H1 (cell line): Measurements from ENCODE around the gene DIP2C. TPM values are rescaled to one million over a fixed set of nuclear protein-coding genes. Genes with fewer than 3 reads are reported as not detected.

ENCODE experiments used
- CTCF ChIA-PET: fragments of 300-600 bp; sonication (Branson Sonifier 250); formaldehyde crosslinking; loops from one replicate; lab custom pipeline; 2021; ENCODE audit not compliant: partially characterized antibody; lab: Charles Lee
- POLR2A ChIA-PET: fragments of 300-600 bp; sonication (Branson Sonifier 250); formaldehyde crosslinking; loops from one replicate; lab custom pipeline; 2021; ENCODE audit warnings: inconsistent platforms; ENCODE audit not compliant: partially characterized antibody; lab: Charles Lee
- DNase-seq, 2 experiments: peaks; one replicate each; pipeline versions ENCODE4 v3.0.0 to v3.0.0-alpha.2; 2010 to 2022; ENCODE audit warnings: low spot score in 2 of 2, low read depth in 1 of 2, mixed read lengths in 1 of 2
- FAIRE-seq: peaks from 2 replicates; lab custom pipeline; 2011; peaks lifted over from hg19 to GRCh38; lab: Jason Lieb, UNC
- H2AFZ ChIP-seq: 2 replicates; pipeline ENCODE4 v1.8.1; 2012; ENCODE audit warnings: low read length, inconsistent platforms
- H2AK5ac ChIP-seq: 2 replicates; pipeline ENCODE4 v1.6.1; 2013; ENCODE audit warnings: low read depth, low read length
- H2BK120ac ChIP-seq: replicated peaks from 2 replicates; pipeline ENCODE3; 2013; ENCODE audit warnings: low read depth, low read length, inconsistent platforms
- H2BK12ac ChIP-seq: 2 replicates; pipeline ENCODE4 v1.6.1; 2013; ENCODE audit warnings: low read depth, low read length
- H2BK15ac ChIP-seq: 2 replicates; pipeline ENCODE4 v1.6.1; 2013; ENCODE audit warnings: low read length
- H2BK20ac ChIP-seq: 2 replicates; pipeline ENCODE4 v1.6.1; 2013; ENCODE audit warnings: low read length
- H2BK5ac ChIP-seq: 2 replicates; pipeline ENCODE4 v1.6.1; 2013; ENCODE audit warnings: low read depth, low read length
- H3K14ac ChIP-seq: 2 replicates; pipeline ENCODE4 v1.6.1; 2013; ENCODE audit warnings: inconsistent platforms; ENCODE audit not compliant: insufficient read length
- H3K18ac ChIP-seq: 2 replicates; pipeline ENCODE4 v1.6.1; 2013; ENCODE audit warnings: low read length; ENCODE audit errors: extremely low read depth
- H3K23ac ChIP-seq: 2 replicates; pipeline ENCODE4 v1.6.1; 2013; ENCODE audit warnings: inconsistent platforms; ENCODE audit not compliant: insufficient read length
- H3K23me2 ChIP-seq: 2 replicates; pipeline ENCODE4 v1.6.1; 2013; ENCODE audit warnings: low read depth, low read length
- H3K27ac ChIP-seq: 2 replicates; pipeline ENCODE4 v1.6.1; 2011; ENCODE audit warnings: low read depth, low read length, inconsistent platforms
- H3K27me3 ChIP-seq, 4 experiments: replicated peaks in 1 of 4; 1 replicate in 1 of 4; 2 replicates in 3 of 4; pipeline versions ENCODE4 v1.6.1 to v1.8.1; 2011 to 2013; ENCODE audit warnings: low read length in 3 of 4, mild to moderate bottlenecking in 3 of 4, inconsistent platforms in 2 of 4, mixed read lengths in 2 of 4, moderate library complexity in 1 of 4; ENCODE audit not compliant: control insufficient read depth in 3 of 4, insufficient read depth in 3 of 4; ENCODE audit errors: extremely low read depth in 1 of 4
- H3K36me3 ChIP-seq, 4 experiments: 2 replicates each; pipeline versions ENCODE4 v1.6.1 to v1.8.1; 2011 to 2013; ENCODE audit warnings: mild to moderate bottlenecking in 4 of 4, low read length in 3 of 4, moderate library complexity in 2 of 4, control low read depth in 1 of 4, inconsistent platforms in 1 of 4; ENCODE audit not compliant: insufficient read depth in 4 of 4, control insufficient read depth in 2 of 4
- H3K4ac ChIP-seq: replicated peaks from 2 replicates; pipeline ENCODE3; 2013; ENCODE audit warnings: low read length, low read depth, mixed read lengths, inconsistent platforms; ENCODE audit not compliant: insufficient read length
- H3K4me1 ChIP-seq, 4 experiments: replicated peaks in 1 of 4; 1 replicate in 1 of 4; 2 replicates in 3 of 4; pipeline versions ENCODE4 v1.6.1 to v1.8.1; 2011 to 2013; ENCODE audit warnings: low read length in 3 of 4, inconsistent platforms in 2 of 4, mixed read lengths in 1 of 4; ENCODE audit not compliant: insufficient read depth in 4 of 4, control insufficient read depth in 3 of 4
- H3K4me2 ChIP-seq, 2 experiments: 2 replicates each; pipeline versions ENCODE4 v1.6.1 to v1.8.1; 2011 to 2013; ENCODE audit warnings: low read depth in 2 of 2, low read length in 2 of 2, control low read depth in 1 of 2, inconsistent platforms in 1 of 2, mild to moderate bottlenecking in 1 of 2; ENCODE audit not compliant: insufficient read depth in 1 of 2
- H3K4me3 ChIP-seq, 4 experiments: fragments of 200-600, 300-600 bp in 1 of 4; sonication (generic), shearing (Covaris generic), sonication (Bioruptor Twin) in 1 of 4; 2 replicates each; pipeline versions ENCODE4 v1.5.1 to v1.8.1; 2011 to 2016; ENCODE audit warnings: low read length in 4 of 4, low read depth in 3 of 4, control low read depth in 2 of 4, inconsistent platforms in 2 of 4, mild to moderate bottlenecking in 2 of 4, mixed read lengths in 1 of 4, moderate library complexity in 1 of 4; ENCODE audit not compliant: insufficient read depth in 2 of 4; ENCODE audit errors: extremely low read depth in 1 of 4
- H3K56ac ChIP-seq: replicated peaks from 2 replicates; pipeline ENCODE3; 2013; ENCODE audit warnings: low read depth, mild to moderate bottlenecking, mixed read lengths, low read length, inconsistent platforms; ENCODE audit not compliant: insufficient read length
- H3K79me1 ChIP-seq: 2 replicates; pipeline ENCODE4 v1.6.1; 2013; ENCODE audit warnings: low read depth, low read length, control low read depth
- H3K79me2 ChIP-seq, 2 experiments: 2 replicates each; pipeline versions ENCODE4 v1.6.1 to v1.8.1; 2012 to 2013; ENCODE audit warnings: low read length in 2 of 2, mild to moderate bottlenecking in 2 of 2, inconsistent platforms in 1 of 2; ENCODE audit not compliant: insufficient read depth in 2 of 2, control insufficient read depth in 1 of 2
- H3K9ac ChIP-seq, 4 experiments: replicated peaks in 1 of 4; 1 replicate in 1 of 4; 2 replicates in 3 of 4; pipeline versions ENCODE4 v1.6.1 to v1.8.1; 2011 to 2013; ENCODE audit warnings: low read depth in 3 of 4, low read length in 3 of 4, control low read depth in 2 of 4, mild to moderate bottlenecking in 2 of 4, moderate library complexity in 2 of 4, inconsistent platforms in 1 of 4; ENCODE audit errors: extremely low read depth in 1 of 4
- H3K9me3 ChIP-seq, 2 experiments: 2 replicates each; pipeline versions ENCODE4 v1.6.1 to v1.8.1; 2012 to 2013; ENCODE audit warnings: mild to moderate bottlenecking in 2 of 2, moderate library complexity in 2 of 2, control low read depth in 1 of 2, inconsistent platforms in 1 of 2, low read depth in 1 of 2, low read length in 1 of 2, mixed read lengths in 1 of 2; ENCODE audit not compliant: insufficient read depth in 2 of 2
- H4K20me1 ChIP-seq, 2 experiments: replicated peaks in 1 of 2; 2 replicates each; pipeline versions ENCODE3 to v1.8.1; 2011 to 2013; ENCODE audit warnings: inconsistent platforms in 2 of 2, low read length in 2 of 2, mild to moderate bottlenecking in 1 of 2; ENCODE audit not compliant: insufficient read depth in 2 of 2, control insufficient read depth in 1 of 2
- H4K5ac ChIP-seq: 2 replicates; pipeline ENCODE4 v1.6.1; 2013; ENCODE audit warnings: low read length, low read depth, mixed read lengths, inconsistent platforms; ENCODE audit not compliant: insufficient read length
- H4K8ac ChIP-seq: 2 replicates; pipeline ENCODE4 v1.8.0; 2013; ENCODE audit warnings: mild to moderate bottlenecking, moderate library complexity, low read length, inconsistent platforms; ENCODE audit not compliant: insufficient read depth; ENCODE audit errors: extremely low read depth
- H4K91ac ChIP-seq: replicated peaks from 2 replicates; pipeline ENCODE3; 2013; ENCODE audit warnings: low read length, mixed read lengths, inconsistent platforms; ENCODE audit not compliant: insufficient read length
- BACH1 ChIP-seq: IDR thresholded peaks from 2 replicates; pipeline ENCODE4 v1.6.1; 2012; ENCODE audit warnings: low read length, improper control_type of control experiment
- BCL11A ChIP-seq, 2 experiments: IDR thresholded peaks; one replicate each; pipeline ENCODE4 v1.6.1; 2011; ENCODE audit warnings: low read depth in 2 of 2, low read length in 2 of 2, mild to moderate bottlenecking in 2 of 2
- EGR1 ChIP-seq: IDR thresholded peaks from 2 replicates; pipeline ENCODE4 v1.6.1; 2011; ENCODE audit warnings: low read depth, low read length, borderline replicate concordance
- EZH2 ChIP-seq: fragments of 200-600 bp; sonication (generic); IDR thresholded peaks from 2 replicates; pipeline ENCODE4 v1.7.1; 2012; ENCODE audit warnings: low read depth, mild to moderate bottlenecking, moderate library complexity, low read length, inconsistent platforms; ENCODE audit not compliant: severe bottlenecking
- PHF8 ChIP-seq: fragments of 200-600 bp; sonication (generic); conservative IDR thresholded peaks from 2 replicates; pipeline ENCODE4 v1.7.1; 2012; ENCODE audit warnings: low read depth, mild to moderate bottlenecking, inconsistent platforms, low read length, moderate library complexity
- WGBS, 2 experiments: shearing (Covaris generic) in 1 of 2; methylation state at CpG; one replicate each; pipeline versions ENCODE4 v1.1.6 to v1.1.7; 2013 to 2015; ENCODE audit warnings: low lambda C conversion rate in 2 of 2, mixed read lengths in 2 of 2, inconsistent platforms in 1 of 2, low coverage in 1 of 2, missing lambda C conversion rate in 1 of 2; ENCODE audit not compliant: insufficient replicate concordance in 2 of 2, insufficient coverage in 1 of 2, insufficient read length in 1 of 2; ENCODE audit errors: extremely low coverage in 1 of 2, missing lambda C conversion rate in 1 of 2; 5-methylcytosine and 5-hydroxymethylcytosine counted together
- polyA plus RNA-seq, 7 experiments: library from polyadenylated mRNA; depleted of rRNA in 3 of 7; stranded (reverse) in 5 of 7; unstranded in 2 of 7; fragments of >200 nt in 5 of 7; fragments of 200-250 nt in 2 of 7; gene quantifications; 1 replicate in 5 of 7; 2 replicates in 1 of 7; 4 replicates in 1 of 7; pipeline versions ENCODE4 v1.2.1 to v1.2.3, GENCODE V29; 2011 to 2013; ENCODE audit warnings: missing spikeins in 2 of 7, mixed read lengths in 2 of 7
- total RNA-seq: library from RNA; stranded (reverse); fragmentation: NEBNext Ultra II Directional; extraction: Animal tissue kit (Norgen Biotek cat#: 25700); gene quantifications from 2 replicates; pipeline ENCODE4 v1.2.1, GENCODE V29; 2021

The DIP2C gene
- total and polyA plus RNA-seq, 2 of the 8 experiments (the other 6 are each of a cell fraction or from before 2014, with no cell fraction given) = 3.8 to 9.3 TPM

GRCh38 chr10:680745-681144, 8.7 kb downstream of the DIP2C start:
- Histone ChIP-seq H3K23ac (no peak overlapping the region), H2AFZ (no peak overlapping the region), H3K79me2 (peaks cover 0 to 45% of the 10 kb centered on the region in 2 experiments; a peak in 2 of 4 replicates), H3K36me3 (no peaks in the 10 kb centered on the region), H2BK12ac (no peak overlapping the region), H3K27ac (no peak overlapping the region), H3K4me1 (no peaks in the 10 kb centered on the region), H4K5ac (no peak overlapping the region), H3K9ac (no peak overlapping the region), H4K91ac (no peak overlapping the region), H3K56ac (no peak overlapping the region), H4K8ac (no peak overlapping the region), H3K18ac (no peak overlapping the region), H2BK120ac (no peak overlapping the region), H3K4ac (no peak overlapping the region), H3K4me3 (no peak overlapping the region), H3K14ac (no peak overlapping the region), H2AK5ac (no peak overlapping the region), H3K9me3 (no peaks in the 10 kb centered on the region), H3K4me2 (no peak overlapping the region), H3K79me1 (peaks cover 16% of the 10 kb centered on the region), H2BK20ac (no peak overlapping the region), H2BK5ac (no peak overlapping the region), H3K27me3 (no peaks in the 10 kb centered on the region; a peak in 1 of 7 replicates), H3K23me2 (no peaks in the 10 kb centered on the region), H2BK15ac (no peak overlapping the region), H4K20me1 (peaks cover 8 to 21% of the 10 kb centered on the region in 2 experiments)
- no peak for TF ChIP-seq EZH2
- TF ChIP-seq PHF8 = no peak
- TF ChIP-seq BACH1 = no peak
- TF ChIP-seq EGR1 = peak; percentile 58; the same call in 1 of the 2 replicates
- no peak for TF ChIP-seq BCL11A (IDR thresholded peaks at IDR 0.05; ENCODE audit: low read depth in 2 of 2, low read length in 2 of 2)
- ChIA-PET POLR2A (no interaction called here), CTCF (interaction anchor here (1.6 kb wide), 1 partner anchor 37 kb away, joined by 3 read pairs; no protein-coding TSS in a partner anchor)
- DNase-seq (no peak), FAIRE-seq (no peak)
- 92% methylated on average over 12 of the region's 12 CpGs; no CpG with 5 or more reads in 1 of the 2 experiments for WGBS, 2 experiments
